H1 (cell line): Measurements from ENCODE around the gene RMND1. TPM values are rescaled to one million over a fixed set of nuclear protein-coding genes. Genes with fewer than 3 reads are reported as not detected.

Source experiments
- CTCF ChIA-PET: fragments of 300-600 bp; sonication (Branson Sonifier 250); formaldehyde crosslinking; loops from one replicate; lab custom pipeline; 2021; ENCODE audit not compliant: partially characterized antibody; lab: Charles Lee
- POLR2A ChIA-PET: fragments of 300-600 bp; sonication (Branson Sonifier 250); formaldehyde crosslinking; loops from one replicate; lab custom pipeline; 2021; ENCODE audit warnings: inconsistent platforms; ENCODE audit not compliant: partially characterized antibody; lab: Charles Lee
- DNase-seq, 2 experiments: peaks; one replicate each; pipeline versions ENCODE4 v3.0.0 to v3.0.0-alpha.2; 2010 to 2022; ENCODE audit warnings: low spot score in 2 of 2, low read depth in 1 of 2, mixed read lengths in 1 of 2
- FAIRE-seq: peaks from 2 replicates; lab custom pipeline; 2011; peaks lifted over from hg19 to GRCh38; lab: Jason Lieb, UNC
- H2AFZ ChIP-seq: 2 replicates; pipeline ENCODE4 v1.8.1; 2012; ENCODE audit warnings: low read length, inconsistent platforms
- H2AK5ac ChIP-seq: 2 replicates; pipeline ENCODE4 v1.6.1; 2013; ENCODE audit warnings: low read depth, low read length
- H2BK120ac ChIP-seq: replicated peaks from 2 replicates; pipeline ENCODE3; 2013; ENCODE audit warnings: low read depth, low read length, inconsistent platforms
- H2BK12ac ChIP-seq: 2 replicates; pipeline ENCODE4 v1.6.1; 2013; ENCODE audit warnings: low read depth, low read length
- H2BK15ac ChIP-seq: 2 replicates; pipeline ENCODE4 v1.6.1; 2013; ENCODE audit warnings: low read length
- H2BK20ac ChIP-seq: 2 replicates; pipeline ENCODE4 v1.6.1; 2013; ENCODE audit warnings: low read length
- H2BK5ac ChIP-seq: 2 replicates; pipeline ENCODE4 v1.6.1; 2013; ENCODE audit warnings: low read depth, low read length
- H3K14ac ChIP-seq: 2 replicates; pipeline ENCODE4 v1.6.1; 2013; ENCODE audit warnings: inconsistent platforms; ENCODE audit not compliant: insufficient read length
- H3K18ac ChIP-seq: 2 replicates; pipeline ENCODE4 v1.6.1; 2013; ENCODE audit warnings: low read length; ENCODE audit errors: extremely low read depth
- H3K23ac ChIP-seq: 2 replicates; pipeline ENCODE4 v1.6.1; 2013; ENCODE audit warnings: inconsistent platforms; ENCODE audit not compliant: insufficient read length
- H3K23me2 ChIP-seq: 2 replicates; pipeline ENCODE4 v1.6.1; 2013; ENCODE audit warnings: low read depth, low read length
- H3K27ac ChIP-seq: 2 replicates; pipeline ENCODE4 v1.6.1; 2011; ENCODE audit warnings: low read depth, low read length, inconsistent platforms
- H3K27me3 ChIP-seq, 4 experiments: replicated peaks in 1 of 4; 1 replicate in 1 of 4; 2 replicates in 3 of 4; pipeline versions ENCODE4 v1.6.1 to v1.8.1; 2011 to 2013; ENCODE audit warnings: low read length in 3 of 4, mild to moderate bottlenecking in 3 of 4, inconsistent platforms in 2 of 4, mixed read lengths in 2 of 4, moderate library complexity in 1 of 4; ENCODE audit not compliant: control insufficient read depth in 3 of 4, insufficient read depth in 3 of 4; ENCODE audit errors: extremely low read depth in 1 of 4
- H3K36me3 ChIP-seq, 4 experiments: 2 replicates each; pipeline versions ENCODE4 v1.6.1 to v1.8.1; 2011 to 2013; ENCODE audit warnings: mild to moderate bottlenecking in 4 of 4, low read length in 3 of 4, moderate library complexity in 2 of 4, control low read depth in 1 of 4, inconsistent platforms in 1 of 4; ENCODE audit not compliant: insufficient read depth in 4 of 4, control insufficient read depth in 2 of 4
- H3K4ac ChIP-seq: replicated peaks from 2 replicates; pipeline ENCODE3; 2013; ENCODE audit warnings: low read length, low read depth, mixed read lengths, inconsistent platforms; ENCODE audit not compliant: insufficient read length
- H3K4me1 ChIP-seq, 4 experiments: replicated peaks in 1 of 4; 1 replicate in 1 of 4; 2 replicates in 3 of 4; pipeline versions ENCODE4 v1.6.1 to v1.8.1; 2011 to 2013; ENCODE audit warnings: low read length in 3 of 4, inconsistent platforms in 2 of 4, mixed read lengths in 1 of 4; ENCODE audit not compliant: insufficient read depth in 4 of 4, control insufficient read depth in 3 of 4
- H3K4me2 ChIP-seq, 2 experiments: 2 replicates each; pipeline versions ENCODE4 v1.6.1 to v1.8.1; 2011 to 2013; ENCODE audit warnings: low read depth in 2 of 2, low read length in 2 of 2, control low read depth in 1 of 2, inconsistent platforms in 1 of 2, mild to moderate bottlenecking in 1 of 2; ENCODE audit not compliant: insufficient read depth in 1 of 2
- H3K4me3 ChIP-seq, 4 experiments: fragments of 200-600, 300-600 bp in 1 of 4; sonication (generic), shearing (Covaris generic), sonication (Bioruptor Twin) in 1 of 4; 2 replicates each; pipeline versions ENCODE4 v1.5.1 to v1.8.1; 2011 to 2016; ENCODE audit warnings: low read length in 4 of 4, low read depth in 3 of 4, control low read depth in 2 of 4, inconsistent platforms in 2 of 4, mild to moderate bottlenecking in 2 of 4, mixed read lengths in 1 of 4, moderate library complexity in 1 of 4; ENCODE audit not compliant: insufficient read depth in 2 of 4; ENCODE audit errors: extremely low read depth in 1 of 4
- H3K56ac ChIP-seq: replicated peaks from 2 replicates; pipeline ENCODE3; 2013; ENCODE audit warnings: low read depth, mild to moderate bottlenecking, mixed read lengths, low read length, inconsistent platforms; ENCODE audit not compliant: insufficient read length
- H3K79me1 ChIP-seq: 2 replicates; pipeline ENCODE4 v1.6.1; 2013; ENCODE audit warnings: low read depth, low read length, control low read depth
- H3K79me2 ChIP-seq, 2 experiments: 2 replicates each; pipeline versions ENCODE4 v1.6.1 to v1.8.1; 2012 to 2013; ENCODE audit warnings: low read length in 2 of 2, mild to moderate bottlenecking in 2 of 2, inconsistent platforms in 1 of 2; ENCODE audit not compliant: insufficient read depth in 2 of 2, control insufficient read depth in 1 of 2
- H3K9ac ChIP-seq, 4 experiments: replicated peaks in 1 of 4; 1 replicate in 1 of 4; 2 replicates in 3 of 4; pipeline versions ENCODE4 v1.6.1 to v1.8.1; 2011 to 2013; ENCODE audit warnings: low read depth in 3 of 4, low read length in 3 of 4, control low read depth in 2 of 4, mild to moderate bottlenecking in 2 of 4, moderate library complexity in 2 of 4, inconsistent platforms in 1 of 4; ENCODE audit errors: extremely low read depth in 1 of 4
- H3K9me3 ChIP-seq, 2 experiments: 2 replicates each; pipeline versions ENCODE4 v1.6.1 to v1.8.1; 2012 to 2013; ENCODE audit warnings: mild to moderate bottlenecking in 2 of 2, moderate library complexity in 2 of 2, control low read depth in 1 of 2, inconsistent platforms in 1 of 2, low read depth in 1 of 2, low read length in 1 of 2, mixed read lengths in 1 of 2; ENCODE audit not compliant: insufficient read depth in 2 of 2
- H4K20me1 ChIP-seq, 2 experiments: replicated peaks in 1 of 2; 2 replicates each; pipeline versions ENCODE3 to v1.8.1; 2011 to 2013; ENCODE audit warnings: inconsistent platforms in 2 of 2, low read length in 2 of 2, mild to moderate bottlenecking in 1 of 2; ENCODE audit not compliant: insufficient read depth in 2 of 2, control insufficient read depth in 1 of 2
- H4K5ac ChIP-seq: 2 replicates; pipeline ENCODE4 v1.6.1; 2013; ENCODE audit warnings: low read length, low read depth, mixed read lengths, inconsistent platforms; ENCODE audit not compliant: insufficient read length
- H4K8ac ChIP-seq: 2 replicates; pipeline ENCODE4 v1.8.0; 2013; ENCODE audit warnings: mild to moderate bottlenecking, moderate library complexity, low read length, inconsistent platforms; ENCODE audit not compliant: insufficient read depth; ENCODE audit errors: extremely low read depth
- H4K91ac ChIP-seq: replicated peaks from 2 replicates; pipeline ENCODE3; 2013; ENCODE audit warnings: low read length, mixed read lengths, inconsistent platforms; ENCODE audit not compliant: insufficient read length
- CHD2 ChIP-seq: IDR thresholded peaks from 2 replicates; pipeline ENCODE4 v1.6.1; 2012; ENCODE audit warnings: low read length, improper control_type of control experiment
- FOSL1 ChIP-seq: IDR thresholded peaks from 2 replicates; pipeline ENCODE4 v1.6.1; 2011; ENCODE audit warnings: mild to moderate bottlenecking, low read depth, low read length, moderate library complexity; ENCODE audit not compliant: insufficient read depth
- MAFK ChIP-seq: IDR thresholded peaks from 2 replicates; pipeline ENCODE4 v1.6.1; 2012; ENCODE audit warnings: low read depth, mild to moderate bottlenecking, improper control_type of control experiment, low read length
- MAX ChIP-seq: IDR thresholded peaks from 2 replicates; pipeline ENCODE4 v1.6.1; 2012; ENCODE audit warnings: inconsistent platforms
- NANOG ChIP-seq: IDR thresholded peaks from 2 replicates; pipeline ENCODE4 v1.6.1; 2011; ENCODE audit warnings: low read length, low read depth, mild to moderate bottlenecking, inconsistent platforms; ENCODE audit not compliant: insufficient read depth, poor library complexity, severe bottlenecking
- SUZ12 ChIP-seq: fragments of 200-600 bp; sonication (generic); IDR thresholded peaks from 2 replicates; pipeline ENCODE4 v1.6.1; 2012; ENCODE audit warnings: mild to moderate bottlenecking, inconsistent platforms, low read length, moderate library complexity, mixed read lengths
- TBP ChIP-seq: IDR thresholded peaks from 2 replicates; pipeline ENCODE4 v1.6.1; 2011; ENCODE audit warnings: low read depth, low read length, improper control_type of control experiment
- WGBS, 2 experiments: shearing (Covaris generic) in 1 of 2; methylation state at CpG; one replicate each; pipeline versions ENCODE4 v1.1.6 to v1.1.7; 2013 to 2015; ENCODE audit warnings: low lambda C conversion rate in 2 of 2, mixed read lengths in 2 of 2, inconsistent platforms in 1 of 2, low coverage in 1 of 2, missing lambda C conversion rate in 1 of 2; ENCODE audit not compliant: insufficient replicate concordance in 2 of 2, insufficient coverage in 1 of 2, insufficient read length in 1 of 2; ENCODE audit errors: extremely low coverage in 1 of 2, missing lambda C conversion rate in 1 of 2; 5-methylcytosine and 5-hydroxymethylcytosine counted together
- polyA plus RNA-seq, 7 experiments: library from polyadenylated mRNA; depleted of rRNA in 3 of 7; stranded (reverse) in 5 of 7; unstranded in 2 of 7; fragments of >200 nt in 5 of 7; fragments of 200-250 nt in 2 of 7; gene quantifications; 1 replicate in 5 of 7; 2 replicates in 1 of 7; 4 replicates in 1 of 7; pipeline versions ENCODE4 v1.2.1 to v1.2.3, GENCODE V29; 2011 to 2013; ENCODE audit warnings: missing spikeins in 2 of 7, mixed read lengths in 2 of 7
- total RNA-seq: library from RNA; stranded (reverse); fragmentation: NEBNext Ultra II Directional; extraction: Animal tissue kit (Norgen Biotek cat#: 25700); gene quantifications from 2 replicates; pipeline ENCODE4 v1.2.1, GENCODE V29; 2021

Gene RMND1
- total and polyA plus RNA-seq, 2 of the 8 experiments (the other 6 are each of a cell fraction or from before 2014, with no cell fraction given): 7.3 to 21.9 TPM

- Histone ChIP-seq H3K4me2 (no peak overlapping the region), H3K27me3 (no peaks in the 10 kb centered on the region), H2BK120ac (no peak overlapping the region), H4K20me1 (peaks cover 2 to 3% of the 10 kb centered on the region in 2 experiments), H4K5ac (no peak overlapping the region), H3K79me2 (peaks cover 4 to 71% of the 10 kb centered on the region in 2 experiments; a peak in 3 of 4 replicates), H2AK5ac (no peak overlapping the region), H3K4me3 (no peak overlapping the region), H3K14ac (no peak overlapping the region), H3K27ac (no peak overlapping the region), H4K91ac (no peak overlapping the region), H3K56ac (no peak overlapping the region), H3K4me1 (peaks cover 0 to 9% (median 4%) of the 10 kb centered on the region in 4 experiments; a peak in 5 of 7 replicates), H3K23ac (no peak overlapping the region), H3K9ac (no peak overlapping the region), H3K4ac (no peak overlapping the region), H3K18ac (no peak overlapping the region), H4K8ac (no peak overlapping the region), H3K36me3 (peaks cover 0 to 4% (median 0%) of the 10 kb centered on the region in 4 experiments; a peak in 3 of 8 replicates), H2AFZ (no peak overlapping the region), H3K79me1 (peaks cover 8% of the 10 kb centered on the region), H3K9me3 (no peaks in the 10 kb centered on the region), H2BK12ac (no peak overlapping the region), H2BK20ac (no peak overlapping the region), H2BK15ac (no peak overlapping the region), H2BK5ac (no peak overlapping the region), H3K23me2 (no peaks in the 10 kb centered on the region)
- TF ChIP-seq FOSL1 (no peak), MAX (no peak), CHD2 (no peak), MAFK (no peak), TBP (no peak), SUZ12 (no peak), NANOG (no peak)
- CTCF ChIA-PET: no interaction called here
- 100% methylated on average over 1 of the region's 1 CpG; no CpG with 5 or more reads in 1 of the 2 experiments for WGBS, 2 experiments
- DNase-seq (no peak), FAIRE-seq (no peak)
- POLR2A ChIA-PET: interaction anchor here (3.4 kb wide), 1 partner anchor 14 kb away, joined by 16 read pairs; no protein-coding TSS in a partner anchor
Measured at GRCh38 chr6:151376440-151376839, 75.5 kb downstream of the RMND1 start.
